GM18951 (cell line): ENCODE data around the gene ZNF418.

Experiments used
- POLR2A ChIP-seq: IDR thresholded peaks from 4 replicates; pipeline ENCODE4 v1.6.1; 2011; ENCODE audit warnings: mild to moderate bottlenecking; ENCODE audit not compliant: insufficient read length, insufficient read depth; ENCODE audit errors: extremely low read depth
- in situ Hi-C: fragments of 300-500 bp; cut with MboI; formaldehyde crosslinking; loops from one replicate; pipeline ENCODE4 v1.12.0; 2022; ENCODE audit warnings: low sequenced_read_pairs, mixed read lengths, inconsistent platforms; ENCODE audit not compliant: unreplicated experiment

Gene ZNF418

DNA sequence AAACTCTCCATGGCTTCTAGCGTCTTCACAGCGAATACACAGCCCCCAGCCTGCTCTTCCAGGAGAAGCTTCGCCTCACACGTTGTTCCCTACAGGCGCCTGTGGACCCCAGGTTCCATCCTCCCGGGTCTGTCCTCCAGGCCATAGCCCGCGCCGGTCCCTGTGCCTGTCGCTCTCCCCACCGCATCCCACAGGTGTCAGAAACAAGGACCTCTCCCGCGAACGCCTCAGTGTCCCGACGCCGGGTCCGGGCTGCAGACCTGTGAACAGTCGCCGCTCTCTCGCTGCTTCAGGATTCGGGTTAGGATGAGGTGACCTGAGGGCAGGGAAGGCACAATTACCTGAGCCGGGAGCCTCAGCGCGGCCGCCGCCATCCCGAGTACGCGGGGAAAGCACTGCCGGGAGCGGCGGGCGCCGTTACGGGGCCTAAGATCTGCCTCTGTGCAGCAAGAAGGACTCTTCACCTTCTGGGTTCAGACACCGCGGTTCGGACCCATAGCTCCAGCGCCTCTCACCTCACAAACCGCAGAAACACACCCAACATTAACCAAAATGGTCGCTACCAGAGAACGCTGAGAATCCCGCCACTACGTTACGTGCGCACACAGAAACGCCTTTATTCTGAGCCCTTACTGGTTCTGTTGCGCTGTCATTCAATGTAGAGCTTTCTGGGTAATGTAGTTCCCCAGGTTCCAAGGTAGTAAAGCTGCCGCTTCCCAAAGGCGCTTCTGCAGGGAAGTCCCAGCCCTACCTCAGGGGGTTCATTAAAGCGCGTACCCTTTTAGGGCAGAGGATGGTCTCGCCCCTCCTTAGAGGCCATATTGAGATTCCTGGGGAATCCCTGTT, at the start of gene ZNF418:
ZNF418 (minus strand) TSS at position 583 of the 846 bp plus-strand sequence. CDS start 1,580 bp downstream, outside the sequence.
- in situ Hi-C loops = no loop called here

GRCh38 chr19:57978586-57979289, 43.5 kb upstream of the ZNF418 start:
- in situ Hi-C loops = no loop called here
- no peak for TF ChIP-seq POLR2A

More for the DNA sequence above, at the start of gene ZNF418:
- TF ChIP-seq POLR2A = peak; percentile 30

DNA sequence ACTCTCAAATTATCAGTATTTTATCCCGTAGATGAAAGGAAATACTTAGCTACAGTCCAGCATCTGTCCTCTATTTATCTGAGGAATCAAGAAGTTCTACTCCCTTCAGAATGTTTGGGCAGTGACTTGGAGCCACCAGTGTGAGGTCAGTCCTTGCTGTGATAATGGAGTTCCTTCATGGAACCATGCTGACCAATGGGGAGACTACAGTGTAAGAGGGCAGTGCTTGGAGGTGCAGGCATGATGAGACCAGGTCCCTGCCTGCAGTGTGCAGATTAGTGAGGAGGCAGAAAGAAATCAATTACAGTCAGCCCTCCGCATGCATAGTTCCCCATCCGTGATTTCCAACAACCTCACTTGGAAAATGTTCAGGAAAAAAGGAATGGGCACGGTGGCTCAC, 39.2 kb upstream of the ZNF418 start, which contains the start of gene C19orf18:
C19orf18 (minus strand) TSS at position 101 of the 400 bp plus-strand sequence. CDS start 102 bp downstream, outside the sequence.
- in situ Hi-C loops = no loop called here

GRCh38 chr19:57964761-57965160, 29.6 kb upstream of the ZNF418 start:
- in situ Hi-C loops = no loop called here

More for the DNA sequence above, 39.2 kb upstream of the ZNF418 start, which contains the start of gene C19orf18:
- no peak for TF ChIP-seq POLR2A

GRCh38 chr19:57961785-57962184, 26.6 kb upstream of the ZNF418 start:
- TF ChIP-seq POLR2A = no peak

More at GRCh38 chr19:57964761-57965160, 29.6 kb upstream of the ZNF418 start:
- no peak for TF ChIP-seq POLR2A

GRCh38 chr19:57954996-57955395, 19.8 kb upstream of the ZNF418 start:
- TF ChIP-seq POLR2A = no peak
- in situ Hi-C loops = no loop called here

More at GRCh38 chr19:57961785-57962184, 26.6 kb upstream of the ZNF418 start:
- in situ Hi-C loops = no loop called here

GRCh38 chr19:57949702-57950101, 14.5 kb upstream of the ZNF418 start:
- in situ Hi-C loops = no loop called here
- TF ChIP-seq POLR2A = no peak

DNA sequence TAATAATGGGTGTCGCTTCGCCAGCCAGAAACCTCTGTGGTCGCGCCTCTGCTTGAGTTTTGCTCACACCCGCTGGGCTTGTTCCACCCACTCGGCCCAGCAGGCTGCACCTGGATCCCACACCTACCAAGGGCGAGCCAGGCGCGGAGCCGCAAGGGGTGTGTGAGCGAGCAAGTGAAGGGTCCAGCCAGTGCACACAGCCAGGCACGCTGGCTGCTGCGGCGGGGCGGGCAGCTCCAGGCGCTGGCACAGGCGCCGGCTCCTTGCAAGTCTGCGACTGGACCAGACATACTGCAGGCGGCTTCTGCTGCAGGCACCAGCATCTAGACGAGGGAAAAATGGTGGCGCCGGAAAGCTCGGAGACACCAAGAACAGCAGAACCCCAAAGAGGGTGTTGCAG, 14.1 kb upstream of the ZNF418 start:
- no peak for TF ChIP-seq POLR2A
- in situ Hi-C loops = no loop called here

DNA sequence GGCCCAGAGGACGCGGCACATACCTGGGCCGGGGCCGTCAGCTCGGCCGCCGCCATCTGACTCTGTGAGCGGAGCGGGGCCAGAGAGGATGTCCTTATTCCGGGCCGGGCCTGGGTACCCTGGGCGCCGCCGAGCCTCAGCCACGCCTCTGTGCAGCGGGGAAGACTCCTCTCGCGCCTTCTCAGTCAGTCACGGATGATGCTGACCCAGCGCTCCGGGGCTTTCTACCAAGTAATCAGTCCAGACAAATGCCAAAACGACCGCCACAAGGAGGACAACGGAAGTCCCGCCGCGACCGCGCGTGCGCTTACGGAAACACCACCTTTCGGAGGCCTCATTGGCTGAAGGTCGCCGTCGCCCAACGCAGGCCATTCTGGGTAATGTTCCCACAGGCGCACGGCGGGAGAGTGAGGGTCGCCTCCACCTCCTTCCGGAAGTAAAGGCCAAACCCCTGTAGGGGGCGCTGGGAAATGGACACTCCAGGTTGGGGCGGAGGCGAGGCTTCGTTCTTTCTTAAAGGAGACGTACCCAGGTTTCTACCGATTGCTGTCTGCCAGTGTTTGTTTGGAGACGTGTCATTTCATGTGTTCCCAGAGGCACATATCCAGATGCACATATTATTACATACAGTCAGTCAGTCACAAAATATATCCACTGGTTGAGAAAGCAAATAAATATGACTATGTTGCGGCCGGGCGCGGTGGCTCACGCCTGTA, 12.4 kb upstream of the ZNF418 start, which contains the start of gene ZNF256:
ZNF256 (minus strand) TSS at position 288 of the 716 bp plus-strand sequence; CDS start at position 56, 232 bp downstream.
- TF ChIP-seq POLR2A = peak; percentile 63
- in situ Hi-C loops = no loop called here

DNA sequence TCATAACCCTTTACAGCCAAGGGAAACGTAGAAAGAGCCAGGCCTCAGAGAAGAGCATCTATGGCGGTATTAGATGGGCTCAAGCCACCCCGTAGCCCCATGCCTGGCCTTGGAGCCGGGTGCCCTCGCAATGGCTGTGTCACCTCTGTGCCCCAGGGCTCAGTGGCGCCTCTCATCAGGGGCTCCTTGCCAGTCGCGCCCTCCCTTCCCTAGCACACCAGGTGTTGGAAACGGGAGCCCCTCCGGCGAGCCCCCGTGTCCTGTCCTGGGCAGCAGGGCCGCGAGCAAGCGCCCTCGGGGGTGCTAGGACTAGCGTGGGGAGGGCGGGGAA, 11.9 kb upstream of the ZNF418 start:
- no peak for TF ChIP-seq POLR2A
- in situ Hi-C loops = no loop called here

DNA sequence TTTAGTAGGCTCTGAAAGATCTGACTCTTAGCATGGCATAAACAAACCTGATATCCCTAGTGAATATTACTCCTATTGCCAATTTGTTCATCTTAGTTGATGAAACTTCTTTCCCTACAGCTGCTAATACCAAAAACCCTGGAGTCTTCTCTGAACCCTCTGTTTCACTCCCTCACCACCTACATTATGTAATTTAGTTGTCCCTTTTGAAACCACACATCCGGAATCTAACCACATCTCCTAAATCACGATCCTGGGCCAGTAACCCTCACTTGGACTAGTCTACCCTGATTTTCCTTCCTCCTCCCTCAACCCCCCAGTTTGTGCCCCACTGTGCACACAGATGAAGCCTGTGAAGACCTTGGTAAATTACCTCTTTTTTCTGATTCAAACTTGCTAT, 11.1 kb upstream of the ZNF418 start:
- no peak for TF ChIP-seq POLR2A

DNA sequence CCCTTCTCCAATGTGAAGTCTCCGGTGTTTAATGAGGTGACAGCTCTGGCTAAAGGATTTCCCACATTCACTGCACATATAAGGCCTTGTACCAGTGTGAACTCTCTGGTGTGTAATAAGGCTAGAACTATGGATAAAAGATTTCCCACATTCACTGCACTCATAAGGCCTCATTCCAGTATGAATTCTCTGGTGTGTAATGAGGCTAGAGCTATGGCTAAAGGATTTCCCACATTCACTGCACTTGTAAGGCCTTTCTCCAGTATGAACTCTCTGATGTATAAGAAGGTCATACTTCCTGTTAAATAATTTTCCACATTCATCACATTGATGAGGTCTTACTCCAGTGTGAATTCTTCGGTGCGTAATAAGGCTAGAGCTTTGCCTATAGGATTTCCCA, 6.4 kb upstream of the ZNF418 start:
- TF ChIP-seq POLR2A = no peak
- in situ Hi-C loops = no loop called here

More for the DNA sequence above, 11.1 kb upstream of the ZNF418 start:
- in situ Hi-C loops = no loop called here

GRCh38 chr19:57935731-57936130, 529 bp upstream of the ZNF418 start:
- TF ChIP-seq POLR2A = no peak
- in situ Hi-C loops = no loop called here
